ENCODE results near the gene RERE.

The RERE gene

DNA sequence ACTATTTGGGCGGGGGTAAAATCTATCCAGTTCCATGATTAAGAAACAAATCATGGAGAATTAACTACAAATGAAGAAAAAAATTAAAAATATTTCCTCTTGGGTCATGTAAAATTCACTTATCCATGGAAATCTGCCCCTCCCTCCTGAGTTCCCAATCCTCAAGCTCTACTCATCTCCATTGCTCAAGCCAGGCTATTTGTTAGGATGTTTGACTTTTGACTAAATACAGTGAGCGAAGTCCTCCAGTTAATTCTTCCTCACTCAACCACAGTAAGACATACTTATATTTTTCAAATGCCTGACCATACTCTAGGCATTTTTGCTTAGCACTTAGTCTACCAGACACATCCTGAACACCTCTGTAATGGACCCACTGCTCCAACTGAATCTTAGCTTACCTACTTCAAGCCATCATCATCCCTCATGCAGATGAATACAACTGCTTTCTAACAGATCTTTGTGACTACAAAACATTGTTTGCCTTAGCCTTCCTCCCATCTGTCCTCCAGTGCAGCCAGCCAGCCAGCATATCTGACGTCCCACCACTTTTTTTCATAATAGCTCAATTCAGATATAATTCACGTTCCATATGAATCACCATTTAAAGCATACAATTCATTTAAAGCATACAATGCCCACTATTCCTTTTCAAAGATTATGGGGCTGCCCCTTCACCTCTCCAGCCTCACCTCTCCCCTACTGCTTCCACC is 154.2 kb downstream of the RERE start:
- no peak for DNase-seq

- DNase-seq: no peak
Measured at GRCh38 chr1:8662380-8663072, 154.9 kb downstream of the RERE start.

- no peak for DNase-seq
Measured at GRCh38 chr1:8661185-8662110, 156.0 kb downstream of the RERE start.

DNA sequence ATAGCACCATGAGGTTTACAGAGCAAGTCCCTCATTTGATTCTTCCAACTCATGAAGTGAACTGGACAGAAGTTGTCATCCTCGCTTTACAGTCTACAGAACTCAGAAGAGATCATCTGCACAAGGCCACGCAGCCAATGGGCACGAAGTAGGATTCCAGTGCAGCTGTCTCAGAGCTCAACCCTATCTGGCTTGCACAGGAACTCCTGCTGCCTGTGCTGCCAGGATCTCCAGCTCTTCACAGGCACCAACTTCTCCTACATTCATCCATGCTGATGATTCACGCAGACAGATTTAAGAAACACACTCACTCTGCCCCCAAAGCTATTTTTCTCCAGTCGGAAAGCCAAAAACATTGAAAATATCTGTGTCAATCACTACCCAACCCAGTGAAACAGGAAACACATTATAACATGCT is 157.0 kb downstream of the RERE start:
- no peak for DNase-seq

GRCh38 chr1:8659593-8659992 is 157.8 kb downstream of the RERE start:
- no peak for DNase-seq

GRCh38 chr1:8653878-8654277 is 163.6 kb downstream of the RERE start:
- DNase-seq: no peak

DNA sequence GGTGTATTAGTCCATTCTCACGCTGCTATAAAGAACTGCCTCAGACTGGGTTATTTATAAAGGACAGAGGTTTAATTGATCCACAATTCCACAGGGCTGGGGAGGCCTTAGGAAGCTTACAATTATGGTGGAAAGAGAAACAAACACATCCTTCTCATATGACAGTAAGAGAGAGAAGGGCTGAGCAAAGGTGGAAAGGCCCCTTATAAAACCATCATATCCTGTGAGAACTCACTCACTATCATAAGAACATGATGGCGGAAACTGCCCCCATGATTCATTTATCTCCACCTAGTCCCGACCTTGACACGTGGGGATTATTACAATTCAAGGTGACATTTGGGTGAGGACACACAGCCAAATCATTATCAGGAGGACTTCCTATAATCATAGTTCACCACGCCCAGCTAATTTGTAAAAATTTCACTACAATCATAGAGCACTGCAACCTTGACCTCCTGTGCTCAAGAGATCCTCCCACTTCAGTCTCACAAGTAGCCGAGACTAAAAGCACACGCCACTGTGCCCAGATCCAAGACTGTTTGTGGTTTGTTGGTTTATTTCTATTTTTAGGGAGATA is 164.9 kb downstream of the RERE start:
- no peak for DNase-seq

DNA sequence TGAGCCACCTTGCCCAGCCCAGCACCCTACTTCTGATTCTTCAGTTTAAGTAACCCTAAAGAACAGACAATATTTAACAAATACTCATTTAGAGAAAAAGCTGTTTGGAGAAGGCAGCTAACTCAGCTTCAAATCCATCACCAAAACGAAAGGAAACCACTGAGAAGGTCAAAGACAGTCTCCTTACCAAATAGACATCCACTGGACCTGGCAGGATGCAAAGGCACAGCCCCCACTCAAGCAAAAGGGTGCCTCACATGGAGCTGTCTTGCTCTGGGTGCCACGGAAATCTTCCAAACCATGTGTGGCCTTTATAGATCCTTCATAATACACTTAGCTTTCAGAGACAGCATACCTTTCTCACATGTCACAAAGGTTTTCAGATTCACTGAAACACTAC is 165.5 kb downstream of the RERE start:
- no peak for DNase-seq

GRCh38 chr1:8651236-8651890 is 166.1 kb downstream of the RERE start:
- no peak for DNase-seq

DNA sequence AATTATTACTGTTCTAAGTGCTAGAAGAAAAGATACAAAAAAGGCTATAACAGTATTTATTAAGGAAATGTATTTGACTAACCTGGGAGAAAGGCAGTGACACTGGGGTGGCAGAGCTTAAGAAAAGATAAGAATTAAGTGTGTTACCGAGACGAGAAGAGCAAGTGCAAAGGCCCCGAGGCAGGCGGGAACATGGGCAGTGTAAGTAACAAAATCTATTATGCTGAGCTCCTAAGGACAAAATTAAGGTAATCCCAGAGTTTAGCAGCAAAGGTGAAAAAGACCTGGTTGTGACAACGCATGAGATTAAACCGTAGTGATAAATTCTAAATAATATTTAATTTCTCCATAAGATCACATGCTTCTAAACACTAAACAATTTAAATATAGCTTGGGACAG is 167.6 kb downstream of the RERE start:
- DNase-seq: no peak

GRCh38 chr1:8649027-8649426 is 168.4 kb downstream of the RERE start:
- DNase-seq: peak; percentile 39

DNA sequence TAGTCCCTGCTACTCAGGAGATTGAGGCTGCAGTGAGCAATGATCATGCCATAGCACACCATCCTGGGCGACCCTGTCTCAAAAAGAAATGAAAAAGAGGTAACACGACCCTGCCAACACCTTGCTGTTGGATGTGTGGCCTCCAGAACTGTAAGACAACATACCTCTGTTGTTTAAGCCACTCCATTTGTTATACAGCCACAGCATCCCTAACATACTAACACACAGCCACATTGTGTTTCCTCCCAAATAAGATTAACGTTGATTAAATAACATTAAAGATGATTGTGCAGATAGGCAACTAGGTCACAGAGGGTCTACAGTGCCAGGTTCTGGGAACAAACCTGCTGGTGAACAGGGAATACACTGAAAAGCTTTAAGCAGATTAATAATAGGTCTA is 170.4 kb downstream of the RERE start:
- no peak for DNase-seq

- no peak for DNase-seq
Measured at GRCh38 chr1:8646189-8646588, 171.3 kb downstream of the RERE start.

- peak; percentile 35 for DNase-seq
Measured at GRCh38 chr1:8643542-8644536, 173.6 kb downstream of the RERE start.

DNA sequence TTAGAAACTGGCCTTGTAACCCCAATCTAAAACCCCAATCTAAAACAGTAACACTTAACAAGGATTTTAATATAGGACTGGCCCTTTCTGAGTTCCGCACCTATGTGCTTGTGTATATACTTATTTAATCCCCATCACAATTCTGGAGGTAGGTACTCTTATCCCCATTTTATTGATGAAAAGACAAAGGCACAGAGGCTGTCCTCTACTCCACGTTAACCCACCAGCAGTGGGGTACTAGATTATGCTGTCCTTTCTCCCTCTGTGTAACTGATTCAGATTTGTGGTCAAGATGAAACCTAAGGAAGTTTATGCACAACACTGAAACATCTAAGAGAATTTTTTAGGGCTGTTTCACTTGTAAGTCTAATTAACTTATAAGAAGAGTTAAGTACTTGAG is 175.3 kb downstream of the RERE start:
- no peak for DNase-seq

GRCh38 chr1:8641377-8641997 is 176.0 kb downstream of the RERE start:
- DNase-seq: no peak

- no peak for DNase-seq
Measured at GRCh38 chr1:8640950-8641349, 176.5 kb downstream of the RERE start.

GRCh38 chr1:8639148-8639547 is 178.3 kb downstream of the RERE start:
- no peak for DNase-seq

GRCh38 chr1:8633741-8634501 is 183.5 kb downstream of the RERE start:
- no peak for DNase-seq

GRCh38 chr1:8632102-8632501 is 185.3 kb downstream of the RERE start:
- no peak for DNase-seq
